HL-60 (cell line): ENCODE results near the gene IL17RD.

Experiments
- DNase-seq, 2 experiments: peaks; one replicate each; pipeline ENCODE4 v3.0.0-alpha.2; 2010 to 2020; ENCODE audit warnings: low read depth in 1 of 2, low spot score in 1 of 2
- H3K27ac ChIP-seq: fragments of 250-450 bp; sonication (Bioruptor Pico); replicated peaks from 2 replicates; pipeline ENCODE4 v1.5.1; 2020; ENCODE audit warnings: mild to moderate bottlenecking, moderate library complexity
- H3K27me3 ChIP-seq: fragments of 250-450 bp; sonication (Bioruptor Pico); 2 replicates; pipeline ENCODE4 v1.5.1; 2021; ENCODE audit warnings: mild to moderate bottlenecking, moderate library complexity; ENCODE audit not compliant: insufficient read depth, poor library complexity, severe bottlenecking
- H3K4me3 ChIP-seq: replicated peaks from 2 replicates; pipeline ENCODE4 v1.5.1; 2011; ENCODE audit warnings: mild to moderate bottlenecking, control low read depth, low read length; ENCODE audit not compliant: insufficient read depth
- CTCF ChIP-seq: IDR thresholded peaks from one replicate; pipeline ENCODE4 v1.5.1; 2011; ENCODE audit warnings: low read length, control low read depth, inconsistent platforms; ENCODE audit not compliant: insufficient read depth
- GABPA ChIP-seq: IDR thresholded peaks from 2 replicates; pipeline ENCODE4 v1.6.1; 2012; ENCODE audit warnings: low read depth
- POLR2AphosphoS5 ChIP-seq: IDR thresholded peaks from 2 replicates; pipeline ENCODE4 v1.6.1; 2012; ENCODE audit warnings: low read depth
- REST ChIP-seq: IDR thresholded peaks from 2 replicates; pipeline ENCODE4 v1.6.1; 2012; ENCODE audit warnings: low read depth; ENCODE audit not compliant: insufficient replicate concordance
- SPI1 ChIP-seq: IDR thresholded peaks from 2 replicates; pipeline ENCODE4 v1.6.1; 2012; ENCODE audit warnings: low read depth, mild to moderate bottlenecking, borderline replicate concordance

The IL17RD gene

DNA sequence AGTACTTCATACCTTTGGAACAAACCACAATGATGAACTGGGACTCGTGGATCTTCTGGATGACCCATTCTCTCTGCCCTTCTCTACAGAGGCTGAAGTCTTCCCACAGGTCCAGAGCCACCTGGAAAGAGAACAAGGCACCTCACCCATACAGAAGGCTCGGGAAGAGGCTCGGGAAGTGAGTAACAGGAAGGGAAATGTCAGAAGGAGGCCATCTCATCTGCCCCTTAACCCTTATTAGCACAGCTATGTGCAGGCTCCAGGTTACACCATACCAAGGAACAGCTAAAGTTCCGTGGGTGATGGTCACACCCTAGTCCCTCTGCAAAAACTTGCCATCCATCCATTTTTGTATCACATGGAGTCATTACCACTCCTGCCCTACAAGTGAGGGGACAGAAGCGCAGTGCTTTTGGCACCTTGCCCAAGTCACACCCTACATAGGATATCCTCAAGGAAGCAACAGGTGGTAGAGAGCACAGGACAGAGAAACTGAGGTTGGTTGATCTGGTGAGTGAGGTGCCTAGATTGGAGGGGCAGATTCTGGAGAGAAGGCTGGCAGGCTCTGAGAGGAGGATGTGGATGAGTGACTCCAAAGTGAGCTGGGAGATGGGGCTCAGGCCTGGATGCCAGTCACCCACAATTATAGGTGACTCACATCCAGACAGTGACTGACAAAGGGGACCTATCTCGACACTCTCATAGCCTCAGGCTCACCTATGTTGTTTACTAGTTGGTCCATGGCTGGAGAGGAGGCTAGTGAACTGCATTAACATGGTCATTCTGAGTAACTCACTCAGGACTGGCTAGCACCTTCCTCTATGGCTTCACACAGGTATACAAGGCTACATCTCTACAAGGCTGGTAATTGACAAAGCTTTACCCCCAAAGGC, 66.5 kb downstream of the IL17RD start:
- no peak for TF ChIP-seq GABPA
- TF ChIP-seq POLR2AphosphoS5: no peak
- TF ChIP-seq SPI1: no peak
- no peak for TF ChIP-seq CTCF
- no peak for TF ChIP-seq REST
- H3K27ac ChIP-seq: no peak overlapping the region
- DNase-seq: no peak
- H3K4me3 ChIP-seq: no peak overlapping the region
- no peaks in the 10 kb centered on the region for H3K27me3 ChIP-seq

DNA sequence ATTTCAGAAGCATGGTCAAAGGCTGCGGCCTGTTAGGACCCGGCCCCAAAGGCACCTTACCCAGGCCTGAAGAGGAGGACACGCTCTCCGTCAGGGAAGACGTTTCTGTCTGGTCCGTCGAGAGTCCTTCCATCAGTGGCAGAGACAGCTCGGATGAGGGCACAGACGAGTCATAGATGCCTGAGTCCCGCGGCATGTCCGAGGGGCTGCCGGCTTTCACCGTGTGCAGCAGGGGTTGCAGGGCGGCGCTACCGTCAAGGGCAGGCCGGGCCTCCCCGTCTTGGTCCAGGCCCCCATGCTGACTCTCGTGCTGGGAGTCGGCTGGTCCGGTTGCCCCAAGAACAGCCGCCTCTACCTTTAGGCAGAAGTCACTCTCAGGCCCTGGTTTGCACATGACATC, 67.6 kb downstream of the IL17RD start:
- no peak for DNase-seq
- TF ChIP-seq POLR2AphosphoS5: no peak
- no peak for TF ChIP-seq SPI1
- Histone ChIP-seq H3K4me3 (no peak overlapping the region), H3K27me3 (no peaks in the 10 kb centered on the region), H3K27ac (no peak overlapping the region)

DNA sequence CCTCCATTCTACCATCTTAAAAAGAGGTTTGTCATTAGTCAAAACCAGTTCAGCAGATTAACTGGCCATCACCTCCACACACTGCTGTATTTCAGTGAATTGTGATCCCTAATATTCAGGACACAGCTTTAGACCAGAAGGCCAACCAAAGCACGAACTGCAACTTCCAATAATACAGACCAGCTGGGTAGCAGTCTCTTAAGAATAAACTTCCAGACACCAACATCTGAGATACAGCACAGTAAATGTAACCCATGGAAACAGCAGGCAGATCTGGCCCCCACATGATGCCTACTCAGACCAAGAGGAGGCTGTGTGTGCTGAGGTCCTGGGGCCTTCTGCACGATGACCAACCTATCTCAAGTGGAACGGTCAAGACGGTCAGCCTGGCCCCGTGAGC, 69.8 kb downstream of the IL17RD start:
- Histone ChIP-seq H3K4me3 (no peak overlapping the region), H3K27ac (no peak overlapping the region), H3K27me3 (no peaks in the 10 kb centered on the region)
- TF ChIP-seq CTCF (no peak), REST (no peak), GABPA (no peak), SPI1 (no peak), POLR2AphosphoS5 (no peak)
- no peak for DNase-seq

DNA sequence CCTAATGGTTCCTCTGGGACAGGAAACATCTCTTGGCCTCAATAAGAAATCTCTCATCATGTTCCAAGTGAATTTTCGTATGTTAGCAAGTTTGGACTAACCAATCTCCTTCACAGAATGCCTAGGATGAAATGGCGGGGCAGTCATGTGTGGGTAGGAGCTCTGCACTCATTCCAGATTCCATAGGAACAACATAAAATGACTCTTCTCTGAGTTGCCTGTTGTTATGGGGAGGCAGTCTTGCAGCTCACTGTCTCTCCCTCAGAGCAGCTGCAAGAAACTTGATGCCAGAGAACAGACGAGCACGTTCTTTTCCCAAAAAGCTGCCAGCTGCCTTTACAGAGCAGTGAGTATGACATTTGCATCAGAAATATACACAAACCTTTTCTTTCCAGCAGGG, 70.6 kb downstream of the IL17RD start:
- no peak overlapping the region for H3K4me3 ChIP-seq
- DNase-seq: no peak
- no peaks in the 10 kb centered on the region for H3K27me3 ChIP-seq
- TF ChIP-seq REST (no peak), POLR2AphosphoS5 (no peak), CTCF (no peak), SPI1 (no peak), GABPA (no peak)
- no peak overlapping the region for H3K27ac ChIP-seq
